GM12878 (cell line): ENCODE measurements around the gene CWC22.

ENCODE experiments used
- BRCA1 ChIP-seq: IDR thresholded peaks from 2 replicates; pipeline ENCODE4 v1.6.1; 2011; ENCODE audit warnings: low read depth, low read length, improper control_type of control experiment
- CTCF ChIP-seq, 3 experiments: IDR thresholded peaks in 2 of 3; conservative IDR thresholded peaks in 1 of 3; 2 replicates each; pipeline ENCODE4 v1.5.1; 2011; ENCODE audit warnings: low read depth in 3 of 3, low read length in 3 of 3, mild to moderate bottlenecking in 3 of 3, control low read depth in 2 of 3, moderate library complexity in 2 of 3, inconsistent platforms in 1 of 3, mixed read lengths in 1 of 3; ENCODE audit not compliant: control insufficient read depth in 2 of 3, insufficient read depth in 1 of 3; ENCODE audit errors: extremely low read depth in 1 of 3
- SP1 ChIP-seq: IDR thresholded peaks from one replicate; pipeline ENCODE4 v1.6.1; 2011; ENCODE audit warnings: low read depth, low read length
- SREBF1 ChIP-seq: IDR thresholded peaks from 2 replicates; pipeline ENCODE4 v1.6.1; 2012; ENCODE audit warnings: mild to moderate bottlenecking, low read length

GRCh38 chr2:180004731-180005130, 2.4 kb downstream of the CWC22 start:
- no peak for TF ChIP-seq SP1
- TF ChIP-seq SREBF1: no peak
- TF ChIP-seq BRCA1: no peak
- no peak for TF ChIP-seq CTCF (IDR thresholded peaks at IDR 0.05 in 2 of 3, conservative IDR thresholded peaks at IDR 0.05 in 1 of 3; ENCODE audit: control insufficient read depth in 2 of 3, extremely low read depth in 1 of 3, insufficient read depth in 1 of 3, low read depth in 3 of 3, low read length in 3 of 3)
